ENCODE measurements around the gene GNB1L.
"Not testable (repeated sequence)": the region's sequence is repeated elsewhere in the genome, so short reads cannot be mapped to it uniquely, and the experiment has no call there.

- TF ChIP-seq EZH2phosphoT487 (IDR thresholded peaks at IDR 0.05; ENCODE audit: borderline replicate concordance, low read length); CTCF (conservative IDR thresholded peaks at IDR 0.05; ENCODE audit: low read depth, low read length): not testable (repeated sequence)
Observed at GRCh38 chr22:19777192-19777591, 77.5 kb downstream of the GNB1L start.
